OCI-LY3 (cell line): Measurements from ENCODE around the gene MTHFD2L.

Experiments
- H2AFZ ChIP-seq: fragments of 200-600, 300-600 bp; shearing (Covaris generic); 2 replicates; pipeline ENCODE4 v1.6.0; 2014; ENCODE audit warnings: antibody characterized with exemption, low read depth, low read length
- H3K27ac ChIP-seq: fragments of 200-600, 300-600 bp; sonication (generic); 2 replicates; pipeline ENCODE4 v1.5.1; 2014; ENCODE audit warnings: mild to moderate bottlenecking, low read length, moderate library complexity, mixed read lengths
- H3K27me3 ChIP-seq: fragments of 200-600, 300-600 bp; sonication (generic); 2 replicates; pipeline ENCODE4 v1.6.1; 2014; ENCODE audit warnings: low read depth, low read length, mixed read lengths
- H3K36me3 ChIP-seq: fragments of 200-600, 300-600 bp; sonication (generic); replicated peaks from 2 replicates; pipeline ENCODE3; 2014; ENCODE audit warnings: low read depth, low read length, mixed read lengths
- H3K4me1 ChIP-seq: fragments of 300-600, 200-600 bp; sonication (generic); 2 replicates; pipeline ENCODE4 v1.6.1; 2014; ENCODE audit warnings: low read length, mixed read lengths
- H3K4me2 ChIP-seq: fragments of 200-600, 300-600 bp; sonication (generic); 2 replicates; pipeline ENCODE4 v1.6.1; 2014; ENCODE audit warnings: low read length, mixed read lengths
- H3K4me3 ChIP-seq: fragments of 300-600, 200-600 bp; sonication (generic); 2 replicates; pipeline ENCODE4 v1.5.1; 2014; ENCODE audit warnings: antibody characterized with exemption, mild to moderate bottlenecking, low read length, moderate library complexity
- H3K79me2 ChIP-seq: fragments of 300-600, 200-600 bp; shearing (Covaris generic); 2 replicates; pipeline ENCODE4 v1.6.1; 2014; ENCODE audit warnings: mild to moderate bottlenecking, low read length, mixed read lengths
- H3K9ac ChIP-seq: fragments of 300-600, 200-600 bp; shearing (Covaris generic); 2 replicates; pipeline ENCODE4 v1.6.0; 2014; ENCODE audit warnings: mild to moderate bottlenecking, low read length, moderate library complexity
- H3K9me3 ChIP-seq: fragments of 200-600, 300-600 bp; shearing (Covaris generic); 2 replicates; pipeline ENCODE4 v1.6.1; 2014; ENCODE audit warnings: low read length, mixed read lengths; ENCODE audit not compliant: insufficient read depth
- H4K20me1 ChIP-seq: fragments of 200-600, 300-600 bp; sonication (generic); 2 replicates; pipeline ENCODE4 v1.6.1; 2016; ENCODE audit warnings: low read length, mixed read lengths; ENCODE audit not compliant: insufficient read depth
- CTCF ChIP-seq: fragments of 200-600, 300-600 bp; sonication (generic); IDR thresholded peaks from 2 replicates; pipeline ENCODE4 v1.5.1; 2014; ENCODE audit warnings: antibody characterized with exemption, low read length, low read depth
- EZH2phosphoT487 ChIP-seq: fragments of 200-600 bp; shearing (Covaris generic); IDR thresholded peaks from 2 replicates; pipeline ENCODE4 v1.6.1; 2018; ENCODE audit warnings: antibody characterized with exemption, mixed run types, low read depth

Gene MTHFD2L

DNA sequence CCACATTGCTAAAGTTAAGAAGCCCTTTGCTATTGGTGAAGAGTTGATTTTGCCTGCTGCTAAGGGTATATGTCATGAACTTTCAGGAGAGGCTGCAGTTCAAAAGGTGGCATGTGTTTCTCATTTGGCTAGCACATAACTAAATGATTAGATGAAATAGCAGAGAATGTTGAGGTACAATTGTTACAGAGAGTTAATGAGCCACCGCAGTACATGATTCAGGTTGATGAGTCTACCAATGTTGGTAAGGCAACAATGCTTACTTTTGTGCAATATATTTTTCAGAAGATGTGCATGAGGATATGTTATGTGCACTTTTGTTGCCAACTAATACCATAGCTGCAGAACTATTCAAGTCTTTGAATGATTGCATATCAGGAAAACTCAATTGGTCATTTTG, 37.8 kb upstream of the MTHFD2L start:
- no peaks in the 10 kb centered on the region for H3K79me2 ChIP-seq
- H4K20me1 ChIP-seq = no peaks in the 10 kb centered on the region
- H3K27me3 ChIP-seq = no peaks in the 10 kb centered on the region
- no peak for TF ChIP-seq EZH2phosphoT487
- TF ChIP-seq CTCF = no peak
- no peak overlapping the region for H3K9ac ChIP-seq
- no peaks in the 10 kb centered on the region for H3K9me3 ChIP-seq
- H2AFZ ChIP-seq = no peak overlapping the region
- H3K4me3 ChIP-seq = no peak overlapping the region
- H3K4me2 ChIP-seq = no peak overlapping the region
- no peaks in the 10 kb centered on the region for H3K36me3 ChIP-seq
- H3K27ac ChIP-seq = no peak overlapping the region
- H3K4me1 ChIP-seq = peaks cover 8% of the 10 kb centered on the region

DNA sequence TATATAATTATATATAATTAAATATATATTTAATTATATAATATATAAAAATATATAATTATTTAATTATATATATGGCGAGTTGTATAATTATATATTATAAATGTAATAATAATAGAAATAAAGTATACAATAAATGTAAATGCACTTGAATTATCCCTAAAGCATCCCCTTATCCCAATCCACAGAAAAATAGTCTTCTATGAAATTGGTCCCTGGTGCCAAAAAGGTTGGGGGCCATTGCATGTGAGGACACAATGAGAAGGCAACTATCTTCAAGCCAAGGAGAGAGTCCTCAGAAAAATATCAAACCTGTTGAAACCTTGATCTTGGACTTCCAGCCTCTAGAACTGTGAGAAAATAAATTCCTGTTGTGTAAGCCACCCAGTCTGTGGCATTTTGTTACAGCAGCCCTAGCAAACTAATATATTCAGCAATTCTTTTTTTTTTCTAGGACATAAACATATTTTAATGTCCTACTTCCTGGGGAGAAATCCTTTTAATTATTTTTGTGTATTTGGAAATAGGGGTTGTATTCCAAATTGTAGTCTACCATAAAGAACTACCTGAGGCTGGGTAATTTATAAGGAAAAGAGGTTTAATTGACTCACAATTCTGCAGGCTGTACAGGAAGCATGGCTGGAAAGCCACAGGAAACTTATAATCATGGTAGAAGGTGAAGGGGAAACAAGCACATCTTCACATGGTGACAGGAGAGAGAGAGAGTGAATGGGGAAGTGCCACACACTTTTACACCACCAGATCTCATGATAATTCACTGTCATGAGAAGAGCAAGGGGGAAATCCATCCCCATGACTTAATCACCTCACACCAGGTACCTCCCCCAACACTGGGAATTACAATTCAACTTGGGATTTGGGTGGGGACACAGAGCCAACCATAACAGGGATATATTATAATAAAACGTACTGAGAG, 36.0 kb upstream of the MTHFD2L start:
- no peak for TF ChIP-seq CTCF
- TF ChIP-seq EZH2phosphoT487 = no peak
- no peak overlapping the region for H3K4me2 ChIP-seq
- no peaks in the 10 kb centered on the region for H3K9me3 ChIP-seq
- H4K20me1 ChIP-seq = no peaks in the 10 kb centered on the region
- H3K4me3 ChIP-seq = no peak overlapping the region
- no peak overlapping the region for H3K27ac ChIP-seq
- H3K36me3 ChIP-seq = no peaks in the 10 kb centered on the region
- no peaks in the 10 kb centered on the region for H3K79me2 ChIP-seq
- H3K27me3 ChIP-seq = no peaks in the 10 kb centered on the region
- H2AFZ ChIP-seq = no peak overlapping the region
- peaks cover 8% of the 10 kb centered on the region for H3K4me1 ChIP-seq
- no peak overlapping the region for H3K9ac ChIP-seq

DNA sequence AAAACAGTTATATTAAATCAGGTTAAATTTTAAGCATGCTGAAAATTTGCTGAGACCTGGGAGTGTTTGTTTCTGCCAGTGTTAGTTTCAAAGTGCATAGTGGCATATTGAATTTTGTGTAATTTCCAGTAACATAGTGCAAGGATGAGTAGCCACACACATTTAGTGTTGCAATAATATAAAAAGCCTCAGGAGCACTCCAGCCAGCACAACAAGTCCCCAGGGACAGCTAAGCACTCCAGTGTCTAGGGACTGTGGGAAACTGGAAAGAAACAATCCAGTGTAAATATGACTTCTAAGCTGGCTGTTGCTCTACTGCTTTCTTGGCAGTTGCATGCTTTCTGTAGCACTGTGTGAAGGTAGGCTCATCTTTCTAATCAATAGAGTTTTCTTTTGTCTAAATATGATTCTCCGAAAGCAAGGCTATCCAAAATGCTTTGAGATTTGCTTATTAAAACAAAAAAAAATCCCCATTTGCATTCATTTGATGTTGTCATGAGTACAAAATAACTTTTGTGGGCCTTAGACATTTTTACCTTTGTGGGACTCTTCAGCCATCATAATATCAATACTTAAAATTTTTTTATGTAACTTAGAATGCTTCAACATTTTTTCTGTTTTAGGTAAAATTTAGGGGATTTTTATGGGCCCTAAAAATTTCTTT, 34.7 kb upstream of the MTHFD2L start:
- Histone ChIP-seq H3K79me2 (no peaks in the 10 kb centered on the region), H3K4me3 (no peak overlapping the region), H3K27me3 (no peaks in the 10 kb centered on the region), H3K27ac (no peak overlapping the region), H3K9me3 (no peaks in the 10 kb centered on the region), H2AFZ (no peak overlapping the region), H4K20me1 (no peaks in the 10 kb centered on the region), H3K36me3 (no peaks in the 10 kb centered on the region), H3K4me1 (peaks cover 8% of the 10 kb centered on the region), H3K4me2 (peak overlapping the region; percentile 13; the same call in 1 of the 2 replicates), H3K9ac (no peak overlapping the region)
- TF ChIP-seq CTCF (no peak), EZH2phosphoT487 (no peak)

DNA sequence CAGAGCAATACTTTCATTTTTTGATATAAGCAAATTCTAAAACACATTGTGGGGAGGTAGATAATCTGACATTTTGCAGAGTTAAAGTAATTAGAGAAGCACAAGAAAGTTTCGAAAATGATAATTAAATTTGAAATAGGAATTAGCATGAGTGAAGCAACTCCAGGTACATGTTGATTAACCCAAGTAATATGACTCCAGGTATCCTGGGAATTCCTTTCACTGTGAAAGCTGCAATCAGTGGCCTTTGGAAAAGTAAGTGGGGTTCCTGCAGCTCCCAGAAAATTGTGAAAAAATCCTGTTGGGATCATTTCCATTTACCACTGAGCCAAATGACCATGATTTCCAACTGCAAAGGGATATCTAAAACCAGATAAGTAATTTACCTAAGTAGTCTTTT, 32.9 kb upstream of the MTHFD2L start:
- Histone ChIP-seq H3K9me3 (no peaks in the 10 kb centered on the region), H2AFZ (no peak overlapping the region), H3K4me3 (no peak overlapping the region), H3K79me2 (no peaks in the 10 kb centered on the region), H3K9ac (no peak overlapping the region), H3K27ac (no peak overlapping the region), H3K4me1 (peaks cover 8% of the 10 kb centered on the region), H4K20me1 (no peaks in the 10 kb centered on the region), H3K4me2 (no peak overlapping the region), H3K36me3 (no peaks in the 10 kb centered on the region), H3K27me3 (no peaks in the 10 kb centered on the region)
- no peak for TF ChIP-seq EZH2phosphoT487
- TF ChIP-seq CTCF = no peak
